GM12878 (cell line): Measurements from ENCODE around the gene RNF220. TPM values are rescaled to one million over a fixed set of nuclear protein-coding genes. Genes with fewer than 3 reads are reported as not detected.

Experiments used
- ASH2L ChIP-seq: fragments of 300-600, 200-600 bp; sonication (generic); IDR thresholded peaks from 2 replicates; pipeline ENCODE4 v1.6.1; 2017; ENCODE audit warnings: low read depth, mild to moderate bottlenecking, borderline replicate concordance
- BMI1 ChIP-seq: fragments of 450-650 bp; IDR thresholded peaks from 2 replicates; pipeline ENCODE4 v1.6.1; 2016; ENCODE audit warnings: mild to moderate bottlenecking, moderate library complexity, borderline replicate concordance
- IKZF1 ChIP-seq: fragments of 450-650 bp; conservative IDR thresholded peaks from 2 replicates; pipeline ENCODE4 v1.6.1; 2017; ENCODE audit warnings: antibody characterized with exemption, mild to moderate bottlenecking
- JUND ChIP-seq: IDR thresholded peaks from 2 replicates; pipeline ENCODE4 v1.6.1; 2012; ENCODE audit warnings: low read depth, mild to moderate bottlenecking, low read length, improper control_type of control experiment, moderate library complexity
- POLR2A ChIP-seq: IDR thresholded peaks from 2 replicates; pipeline ENCODE4 v1.6.1; 2011; ENCODE audit warnings: low read depth, mild to moderate bottlenecking, low read length
- SREBF1 ChIP-seq: IDR thresholded peaks from 2 replicates; pipeline ENCODE4 v1.6.1; 2012; ENCODE audit warnings: mild to moderate bottlenecking, low read length
- TCF12 ChIP-seq: IDR thresholded peaks from 2 replicates; pipeline ENCODE4 v1.6.1; 2011; ENCODE audit warnings: low read depth, mild to moderate bottlenecking, low read length
- polyA plus RNA-seq, 11 experiments: library from polyadenylated mRNA; depleted of rRNA in 4 of 11; unstranded in 6 of 11; stranded (reverse) in 5 of 11; fragments of >200 nt; fragmentation: Nextera tagmentation in 4 of 11; fragmentation: Illumina TruSeq in 1 of 11; extraction: Ambion mirVana in 4 of 11; extraction: Trizol in 1 of 11; gene quantifications; 1 replicate in 1 of 11; 2 replicates in 10 of 11; pipeline versions ENCODE4 v1.2.1 to v1.2.3, GENCODE V29; 2011 to 2016; ENCODE audit warnings: inconsistent platforms in 2 of 11, missing spikeins in 2 of 11, low read depth in 1 of 11
- total RNA-seq, 4 experiments: library from RNA; depleted of rRNA in 3 of 4; stranded (reverse); fragments of >200 nt in 3 of 4; fragmentation: Illumina TruSeq in 1 of 4; extraction: Trizol in 1 of 4; gene quantifications; 2 replicates each; pipeline versions ENCODE4 v1.2.1 to v1.2.3, GENCODE V29; 2013 to 2021
- TF ChIP-seq, protein P1 (sequence below): fragments of 450-650 bp; formaldehyde crosslinking; IDR thresholded peaks from 2 replicates; pipeline ENCODE4 v1.5.0; 2022; ENCODE audit warnings: mild to moderate bottlenecking, missing genetic modification characterization

Gene RNF220
- total and polyA plus RNA-seq, 10 of the 15 experiments (the other 5 are each of a cell fraction or from before 2014, with no cell fraction given) = 4.6 to 84.1 (median 53.7) TPM

DNA sequence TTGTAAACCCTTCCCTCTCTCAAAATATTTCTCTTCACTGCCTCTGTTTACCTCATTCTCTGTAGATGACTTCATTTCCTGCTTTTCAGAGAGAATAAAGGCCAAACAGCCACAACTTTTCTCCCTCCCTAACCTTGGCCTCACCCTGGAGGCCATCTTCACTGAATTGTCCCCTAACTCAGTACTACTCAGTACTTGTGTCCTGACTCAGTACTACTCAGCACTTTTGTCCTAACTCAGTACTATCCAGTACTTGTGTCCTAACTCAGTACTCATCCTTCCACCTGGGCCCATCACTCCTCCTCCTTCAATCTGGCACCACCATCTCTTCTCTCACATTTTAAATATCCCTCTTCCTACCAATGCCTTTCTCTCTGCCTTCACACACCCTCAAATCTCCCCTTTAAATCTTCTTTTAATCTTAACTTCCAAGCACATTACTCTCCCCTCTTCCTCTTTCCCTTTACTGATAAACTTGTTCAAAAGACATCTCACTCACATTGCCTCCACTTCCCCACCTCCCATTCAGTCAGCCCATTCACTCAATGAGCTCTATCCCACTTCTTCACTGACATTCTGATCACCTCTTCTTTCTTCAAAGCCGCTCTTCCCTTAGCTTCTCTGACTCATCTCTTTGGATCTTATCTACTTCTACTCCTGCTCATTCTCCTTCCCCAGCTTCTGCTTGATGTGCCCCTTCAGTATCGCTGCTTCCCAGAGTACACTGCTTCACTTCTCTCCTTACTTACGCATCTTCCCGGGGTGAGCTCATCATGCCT, 121.4 kb downstream of the RNF220 start (continued):
- TF ChIP-seq, protein P1, sequence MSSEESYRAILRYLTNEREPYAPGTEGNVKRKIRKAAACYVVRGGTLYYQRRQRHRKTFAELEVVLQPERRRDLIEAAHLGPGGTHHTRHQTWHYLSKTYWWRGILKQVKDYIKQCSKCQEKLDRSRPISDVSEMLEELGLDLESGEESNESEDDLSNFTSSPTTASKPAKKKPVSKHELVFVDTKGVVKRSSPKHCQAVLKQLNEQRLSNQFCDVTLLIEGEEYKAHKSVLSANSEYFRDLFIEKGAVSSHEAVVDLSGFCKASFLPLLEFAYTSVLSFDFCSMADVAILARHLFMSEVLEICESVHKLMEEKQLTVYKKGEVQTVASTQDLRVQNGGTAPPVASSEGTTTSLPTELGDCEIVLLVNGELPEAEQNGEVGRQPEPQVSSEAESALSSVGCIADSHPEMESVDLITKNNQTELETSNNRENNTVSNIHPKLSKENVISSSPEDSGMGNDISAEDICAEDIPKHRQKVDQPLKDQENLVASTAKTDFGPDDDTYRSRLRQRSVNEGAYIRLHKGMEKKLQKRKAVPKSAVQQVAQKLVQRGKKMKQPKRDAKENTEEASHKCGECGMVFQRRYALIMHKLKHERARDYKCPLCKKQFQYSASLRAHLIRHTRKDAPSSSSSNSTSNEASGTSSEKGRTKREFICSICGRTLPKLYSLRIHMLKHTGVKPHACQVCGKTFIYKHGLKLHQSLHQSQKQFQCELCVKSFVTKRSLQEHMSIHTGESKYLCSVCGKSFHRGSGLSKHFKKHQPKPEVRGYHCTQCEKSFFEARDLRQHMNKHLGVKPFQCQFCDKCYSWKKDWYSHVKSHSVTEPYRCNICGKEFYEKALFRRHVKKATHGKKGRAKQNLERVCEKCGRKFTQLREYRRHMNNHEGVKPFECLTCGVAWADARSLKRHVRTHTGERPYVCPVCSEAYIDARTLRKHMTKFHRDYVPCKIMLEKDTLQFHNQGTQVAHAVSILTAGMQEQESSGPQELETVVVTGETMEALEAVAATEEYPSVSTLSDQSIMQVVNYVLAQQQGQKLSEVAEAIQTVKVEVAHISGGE (CRISPR knock-in tag) = no peak
- no peak for TF ChIP-seq BMI1
- TF ChIP-seq TCF12 = no peak
- no peak for TF ChIP-seq IKZF1
- TF ChIP-seq JUND = no peak
- no peak for TF ChIP-seq SREBF1
- no peak for TF ChIP-seq ASH2L
- TF ChIP-seq POLR2A = no peak
